ENCODE measurements around the gene SLC16A1.
"Not testable (repeated sequence)": the region's sequence is repeated elsewhere in the genome, so short reads cannot be mapped to it uniquely, and the experiment has no call there.

SLC16A1 gene

DNA sequence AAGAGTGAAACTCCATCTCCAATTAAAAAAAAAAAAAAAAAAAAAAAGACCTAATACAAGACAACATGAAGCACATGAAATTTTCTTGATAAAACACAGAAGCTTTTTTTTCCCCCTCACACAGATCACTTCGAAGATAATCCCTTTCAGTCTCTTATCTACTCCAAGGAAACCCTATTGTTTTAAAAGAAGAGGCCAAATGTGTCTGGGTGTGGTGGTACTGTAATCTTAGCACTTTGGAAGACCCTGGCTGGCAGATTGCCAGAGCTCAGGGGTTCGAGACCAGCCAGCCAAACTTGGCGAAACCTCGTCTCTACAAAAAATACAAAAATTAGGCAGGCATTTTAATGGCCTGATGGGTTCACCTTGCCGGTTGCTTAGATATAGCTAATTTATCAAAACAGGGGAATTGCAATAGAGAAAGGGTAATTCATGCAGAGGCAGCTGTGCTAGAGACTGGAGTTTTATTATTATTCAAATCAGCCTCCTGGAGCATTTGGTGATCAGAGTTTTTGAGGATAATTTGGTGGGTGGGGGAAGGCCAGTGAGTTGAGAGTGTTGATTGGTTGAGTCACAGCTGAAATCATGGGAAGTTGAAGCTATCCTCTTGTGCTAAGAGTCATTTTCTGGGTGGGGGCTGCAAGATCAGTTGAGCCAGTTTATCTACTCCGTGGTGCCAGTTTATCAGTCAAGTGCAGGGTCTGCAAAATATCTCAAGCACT is 62.5 kb downstream of the SLC16A1 start:
- H3K27me3 ChIP-seq (ENCODE audit: control insufficient read depth in 3 of 3, insufficient read depth in 3 of 3, low read depth in 1 of 3, low read length in 3 of 3), result no peaks in the 10 kb centered on the region
- no peak overlapping the region for H4K8ac ChIP-seq (ENCODE audit: low read depth, low read length)
- H3K4me3 ChIP-seq (ENCODE audit: low read length in 2 of 2), result no peak overlapping the region
- no peak overlapping the region for H2BK120ac ChIP-seq (ENCODE audit: low read depth, low read length)
- no peak overlapping the region for H3K18ac ChIP-seq (ENCODE audit: low read length)
- no peak overlapping the region for H3K14ac ChIP-seq (ENCODE audit: low read length)
- H4K91ac ChIP-seq (ENCODE audit: low read depth, low read length, poor library complexity), result no peak overlapping the region
- no peak overlapping the region for H2BK15ac ChIP-seq (ENCODE audit: low read length)
- no CpG with 5 or more reads among the region's 6 CpGs for WGBS, 2 donors (ENCODE audit: extremely low coverage in 2 of 2, insufficient read length in 2 of 2, insufficient replicate concordance in 1 of 2)
- no peaks in the 10 kb centered on the region for H3K4me1 ChIP-seq (ENCODE audit: control insufficient read depth in 2 of 2, insufficient read depth in 1 of 2, low read depth in 1 of 2, low read length in 2 of 2)
- peaks cover 4 to 9% of the 10 kb centered on the region in 2 donors for H3K9me3 ChIP-seq (replicated peaks in 1 of 2; ENCODE audit: control insufficient read depth in 2 of 2, insufficient read depth in 1 of 2, low read depth in 1 of 2, low read length in 2 of 2)
- no peaks in the 10 kb centered on the region for H3K36me3 ChIP-seq (replicated peaks in 1 of 2; ENCODE audit: control insufficient read depth in 2 of 2, insufficient read depth in 2 of 2, low read length in 2 of 2)
- no peak overlapping the region for H3K9ac ChIP-seq (ENCODE audit: low read depth, low read length, poor library complexity)
- H3K79me1 ChIP-seq (ENCODE audit: low read depth, low read length), result no peaks in the 10 kb centered on the region
- no peak overlapping the region for H3K4me2 ChIP-seq (ENCODE audit: insufficient read depth, low read length, poor library complexity, severe bottlenecking)
- no peak overlapping the region for H3K23ac ChIP-seq (ENCODE audit: low read depth, low read length, poor library complexity)
- H2BK5ac ChIP-seq (ENCODE audit: low read length), result no peak overlapping the region
- H2AK5ac ChIP-seq (ENCODE audit: low read depth, low read length), result no peak overlapping the region
- no peak for DNase-seq (ENCODE audit: low spot score)
- no peak overlapping the region for H2BK12ac ChIP-seq (ENCODE audit: low read length)
- H3K4ac ChIP-seq (ENCODE audit: low read length), result no peak overlapping the region
- no peak overlapping the region for H3K27ac ChIP-seq (replicated peaks; ENCODE audit: low read length)
- H2AFZ ChIP-seq (ENCODE audit: low read length), result no peak overlapping the region

DNA sequence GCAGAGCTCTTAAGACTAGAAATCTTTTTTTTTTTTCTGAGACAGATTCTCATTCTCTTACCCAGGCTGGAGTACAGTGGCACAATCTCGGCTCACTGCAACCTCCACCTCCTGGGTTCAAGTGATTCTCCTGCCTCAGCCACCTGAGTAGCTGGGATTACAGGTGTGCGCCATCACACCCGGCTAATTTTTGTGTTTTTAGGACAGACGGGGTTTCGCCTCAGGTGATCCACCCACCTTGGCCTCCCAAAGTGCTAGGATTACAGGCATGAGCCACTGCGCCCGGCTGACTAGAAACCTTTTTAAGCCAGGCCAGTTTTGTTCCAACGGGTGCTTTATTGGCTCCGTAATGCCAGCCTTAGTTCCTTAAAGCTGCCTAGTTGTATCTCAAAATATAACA is 66.1 kb downstream of the SLC16A1 start:
- H3K4me2 ChIP-seq (ENCODE audit: insufficient read depth, low read length, poor library complexity, severe bottlenecking); DNase-seq (ENCODE audit: low spot score); H2BK5ac ChIP-seq (ENCODE audit: low read length); H3K27ac ChIP-seq (replicated peaks; ENCODE audit: low read length); H3K4me1 ChIP-seq (ENCODE audit: control insufficient read depth in 2 of 2, insufficient read depth in 1 of 2, low read depth in 1 of 2, low read length in 2 of 2); H3K18ac ChIP-seq (ENCODE audit: low read length); H3K14ac ChIP-seq (ENCODE audit: low read length); H3K23ac ChIP-seq (ENCODE audit: low read depth, low read length, poor library complexity); H2BK12ac ChIP-seq (ENCODE audit: low read length); H3K4me3 ChIP-seq (ENCODE audit: low read length in 2 of 2); H2BK120ac ChIP-seq (ENCODE audit: low read depth, low read length); H2AFZ ChIP-seq (ENCODE audit: low read length); H2AK5ac ChIP-seq (ENCODE audit: low read depth, low read length); H3K79me1 ChIP-seq (ENCODE audit: low read depth, low read length); H3K27me3 ChIP-seq (ENCODE audit: control insufficient read depth in 3 of 3, insufficient read depth in 3 of 3, low read depth in 1 of 3, low read length in 3 of 3); H3K9me3 ChIP-seq (replicated peaks in 1 of 2; ENCODE audit: control insufficient read depth in 2 of 2, insufficient read depth in 1 of 2, low read depth in 1 of 2, low read length in 2 of 2); H3K9ac ChIP-seq (ENCODE audit: low read depth, low read length, poor library complexity); H4K91ac ChIP-seq (ENCODE audit: low read depth, low read length, poor library complexity); H4K8ac ChIP-seq (ENCODE audit: low read depth, low read length); H2BK15ac ChIP-seq (ENCODE audit: low read length); H3K36me3 ChIP-seq (replicated peaks in 1 of 2; ENCODE audit: control insufficient read depth in 2 of 2, insufficient read depth in 2 of 2, low read length in 2 of 2); H3K4ac ChIP-seq (ENCODE audit: low read length): not testable (repeated sequence)
- no CpG with 5 or more reads among the region's 9 CpGs for WGBS, 2 donors (ENCODE audit: extremely low coverage in 2 of 2, insufficient read length in 2 of 2, insufficient replicate concordance in 1 of 2)

DNA sequence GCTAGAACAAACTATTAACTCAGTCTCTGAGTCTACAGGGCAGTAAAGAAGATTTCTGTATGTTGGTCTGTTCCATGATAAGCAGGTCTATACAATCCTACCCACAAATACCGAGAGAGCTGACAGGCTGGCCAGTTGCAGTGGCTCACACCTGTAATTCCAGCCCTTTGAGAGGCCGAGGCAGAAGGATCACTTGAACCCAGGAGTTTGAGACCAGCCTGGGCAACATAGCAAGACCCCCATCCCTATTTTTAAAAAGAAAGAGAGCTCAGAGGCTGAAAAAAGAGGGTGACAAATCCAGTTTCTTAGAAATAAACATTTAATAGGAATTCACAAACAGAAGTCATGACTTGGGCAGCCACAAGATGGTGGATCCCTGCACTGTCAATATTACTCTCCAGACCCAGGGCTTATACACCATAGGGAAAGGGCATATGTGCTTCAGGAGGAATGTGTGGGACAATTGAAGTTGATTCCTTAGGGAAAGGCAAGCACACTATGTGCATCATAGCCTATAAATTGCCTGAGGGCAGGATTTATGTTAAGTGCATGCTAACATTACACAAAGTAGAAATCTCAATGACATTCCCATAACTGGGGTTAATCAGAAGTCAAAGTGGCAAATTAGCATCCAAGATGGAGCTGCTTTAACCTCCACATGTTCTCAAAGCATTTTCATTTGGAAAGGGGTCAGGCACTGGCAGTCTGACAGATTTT is 66.8 kb downstream of the SLC16A1 start:
- H3K79me1 ChIP-seq (ENCODE audit: low read depth, low read length), result no peaks in the 10 kb centered on the region
- no peak overlapping the region for H4K8ac ChIP-seq (ENCODE audit: low read depth, low read length)
- no peaks in the 10 kb centered on the region for H3K36me3 ChIP-seq (replicated peaks in 1 of 2; ENCODE audit: control insufficient read depth in 2 of 2, insufficient read depth in 2 of 2, low read length in 2 of 2)
- H3K9me3 ChIP-seq (replicated peaks in 1 of 2; ENCODE audit: control insufficient read depth in 2 of 2, insufficient read depth in 1 of 2, low read depth in 1 of 2, low read length in 2 of 2), result peaks cover 0 to 6% of the 10 kb centered on the region in 2 donors
- DNase-seq (ENCODE audit: low spot score), result no peak
- no peak overlapping the region for H2BK120ac ChIP-seq (ENCODE audit: low read depth, low read length)
- H3K23ac ChIP-seq (ENCODE audit: low read depth, low read length, poor library complexity), result no peak overlapping the region
- H3K27me3 ChIP-seq (ENCODE audit: control insufficient read depth in 3 of 3, insufficient read depth in 3 of 3, low read depth in 1 of 3, low read length in 3 of 3), result no peaks in the 10 kb centered on the region
- no CpG with 5 or more reads among the region's 2 CpGs for WGBS, 2 donors (ENCODE audit: extremely low coverage in 2 of 2, insufficient read length in 2 of 2, insufficient replicate concordance in 1 of 2)
- no peak overlapping the region for H3K14ac ChIP-seq (ENCODE audit: low read length)
- no peak overlapping the region for H3K27ac ChIP-seq (replicated peaks; ENCODE audit: low read length)
- H3K18ac ChIP-seq (ENCODE audit: low read length), result no peak overlapping the region
- no peak overlapping the region for H2BK5ac ChIP-seq (ENCODE audit: low read length)
- H2AFZ ChIP-seq (ENCODE audit: low read length), result no peak overlapping the region
- peaks cover 0 to 2% of the 10 kb centered on the region in 2 donors for H3K4me1 ChIP-seq (ENCODE audit: control insufficient read depth in 2 of 2, insufficient read depth in 1 of 2, low read depth in 1 of 2, low read length in 2 of 2)
- H3K9ac ChIP-seq (ENCODE audit: low read depth, low read length, poor library complexity), result no peak overlapping the region
- H4K91ac ChIP-seq (ENCODE audit: low read depth, low read length, poor library complexity), result no peak overlapping the region
- no peak overlapping the region for H2BK15ac ChIP-seq (ENCODE audit: low read length)
- no peak overlapping the region for H2AK5ac ChIP-seq (ENCODE audit: low read depth, low read length)
- no peak overlapping the region for H3K4me2 ChIP-seq (ENCODE audit: insufficient read depth, low read length, poor library complexity, severe bottlenecking)
- no peak overlapping the region for H3K4ac ChIP-seq (ENCODE audit: low read length)
- H3K4me3 ChIP-seq (ENCODE audit: low read length in 2 of 2), result no peak overlapping the region
- no peak overlapping the region for H2BK12ac ChIP-seq (ENCODE audit: low read length)

DNA sequence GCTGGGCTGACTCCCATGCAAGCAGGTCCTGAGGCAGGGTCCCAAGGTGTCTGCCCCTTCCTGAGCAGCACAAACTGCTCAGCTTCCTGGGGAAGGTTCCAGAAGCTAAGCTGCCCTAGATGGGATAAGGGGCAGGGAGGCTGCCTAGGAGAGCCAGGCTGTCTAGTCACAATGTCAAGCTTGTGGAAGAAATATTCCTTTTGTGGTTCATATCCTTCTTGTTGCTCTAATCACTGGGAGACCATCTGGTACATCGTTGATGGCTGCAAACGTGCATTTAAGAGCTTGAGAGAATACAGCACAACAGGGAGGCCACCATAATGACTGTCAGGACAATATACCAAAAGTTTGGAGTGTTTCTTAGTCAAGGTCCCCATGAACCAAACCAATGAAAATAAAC is 67.4 kb downstream of the SLC16A1 start:
- Histone ChIP-seq H3K9ac (ENCODE audit: low read depth, low read length, poor library complexity) (no peak overlapping the region), H3K9me3 (replicated peaks in 1 of 2; ENCODE audit: control insufficient read depth in 2 of 2, insufficient read depth in 1 of 2, low read depth in 1 of 2, low read length in 2 of 2) (peaks cover 0 to 3% of the 10 kb centered on the region in 2 donors), H3K79me1 (ENCODE audit: low read depth, low read length) (no peaks in the 10 kb centered on the region), H3K27me3 (ENCODE audit: control insufficient read depth in 3 of 3, insufficient read depth in 3 of 3, low read depth in 1 of 3, low read length in 3 of 3) (no peaks in the 10 kb centered on the region), H3K14ac (ENCODE audit: low read length) (peak overlapping the region; percentile 63), H4K91ac (ENCODE audit: low read depth, low read length, poor library complexity) (peak overlapping the region; percentile 38), H4K8ac (ENCODE audit: low read depth, low read length) (no peak overlapping the region), H2AFZ (ENCODE audit: low read length) (no peak overlapping the region), H3K36me3 (replicated peaks in 1 of 2; ENCODE audit: control insufficient read depth in 2 of 2, insufficient read depth in 2 of 2, low read length in 2 of 2) (no peaks in the 10 kb centered on the region), H3K4me1 (ENCODE audit: control insufficient read depth in 2 of 2, insufficient read depth in 1 of 2, low read depth in 1 of 2, low read length in 2 of 2) (peaks cover 0 to 2% of the 10 kb centered on the region in 2 donors), H3K4ac (ENCODE audit: low read length) (peak overlapping the region; percentile 37), H2BK12ac (ENCODE audit: low read length) (peak overlapping the region; percentile 22), H2BK5ac (ENCODE audit: low read length) (no peak overlapping the region), H2AK5ac (ENCODE audit: low read depth, low read length) (peak overlapping the region; percentile 30), H3K4me2 (ENCODE audit: insufficient read depth, low read length, poor library complexity, severe bottlenecking) (no peak overlapping the region), H3K4me3 (ENCODE audit: low read length in 2 of 2) (no peak overlapping the region), H3K27ac (replicated peaks; ENCODE audit: low read length) (no peak overlapping the region), H3K23ac (ENCODE audit: low read depth, low read length, poor library complexity) (no peak overlapping the region), H2BK120ac (ENCODE audit: low read depth, low read length) (no peak overlapping the region), H3K18ac (ENCODE audit: low read length) (peak overlapping the region; percentile 87), H2BK15ac (ENCODE audit: low read length) (no peak overlapping the region)
- no peak for DNase-seq (ENCODE audit: low spot score)
- no CpG with 5 or more reads among the region's 2 CpGs for WGBS, 2 donors (ENCODE audit: extremely low coverage in 2 of 2, insufficient read length in 2 of 2, insufficient replicate concordance in 1 of 2)

Measured in neuronal stem cell (in vitro differentiated cells).